CD4-positive, alpha-beta T cell (primary cell): ENCODE results near the gene S100A14. TPM values are rescaled to one million over a fixed set of nuclear protein-coding genes. Genes with fewer than 3 reads are reported as not detected.

Experiments used
- ATAC-seq: fragments of 200-7000 bp; cut with Tn5 transposase; one replicate; pipeline ENCODE4 v1.10.0; 2022; ENCODE audit warnings: mild to moderate bottlenecking; ENCODE audit not compliant: poor library complexity
- CTCF ChIA-PET: fragments of 350-600 bp; sonication (Branson Sonifier 250); formaldehyde crosslinking; loops from one replicate; lab custom pipeline; 2021; ENCODE audit warnings: antibody characterized with exemption, inconsistent platforms; lab: Charles Lee
- POLR2A ChIA-PET: fragments of 350-600 bp; sonication (Branson Sonifier 250); formaldehyde crosslinking; loops from one replicate; lab custom pipeline; 2021; ENCODE audit warnings: antibody characterized with exemption, inconsistent platforms; lab: Charles Lee
- DNase-seq, 14 experiments: peaks; one replicate each; pipeline ENCODE4 v3.0.0-alpha.2; 2013 to 2020; ENCODE audit warnings: mixed read lengths in 2 of 14
- H3K27ac ChIP-seq, 2 donors: one replicate each; pipeline versions ENCODE4 v1.5.1 to v1.7.0; 2013; ENCODE audit warnings: low read length in 2 of 2, low read depth in 1 of 2, mild to moderate bottlenecking in 1 of 2
- H3K27me3 ChIP-seq, 2 experiments: 1 replicate in 1 of 2; 2 replicates in 1 of 2; pipeline versions ENCODE4 v1.6.1 to v1.7.0; 2013; ENCODE audit warnings: low read length in 2 of 2, control low read depth in 1 of 2, mild to moderate bottlenecking in 1 of 2, moderate library complexity in 1 of 2; ENCODE audit not compliant: insufficient read depth in 2 of 2, control insufficient read depth in 1 of 2
- H3K36me3 ChIP-seq: one replicate; pipeline ENCODE4 v1.6.1; 2013; ENCODE audit warnings: low read length, control low read depth; ENCODE audit not compliant: insufficient read depth
- H3K4me1 ChIP-seq: one replicate; pipeline ENCODE4 v1.6.1; 2013; ENCODE audit warnings: low read length, control low read depth; ENCODE audit not compliant: insufficient read depth
- H3K4me3 ChIP-seq: one replicate; pipeline ENCODE4 v1.5.1; 2013; ENCODE audit warnings: mild to moderate bottlenecking, low read length, moderate library complexity
- H3K9me3 ChIP-seq, 2 experiments: 1 replicate in 1 of 2; 2 replicates in 1 of 2; pipeline versions ENCODE4 v1.6.1 to v1.7.0; 2013; ENCODE audit warnings: low read length in 2 of 2, mild to moderate bottlenecking in 2 of 2, control low read depth in 1 of 2, moderate library complexity in 1 of 2; ENCODE audit not compliant: control insufficient read depth in 1 of 2, insufficient read depth in 1 of 2
- H3K27ac Mint-ChIP-seq: one replicate; pipeline ENCODE4 v1.8.0; 2020; ENCODE audit warnings: mixed read lengths
- H3K27me3 Mint-ChIP-seq: one replicate; pipeline ENCODE4 v1.8.0; 2021; ENCODE audit warnings: mixed read lengths
- H3K36me3 Mint-ChIP-seq: one replicate; pipeline ENCODE4 v1.8.0; 2021; ENCODE audit warnings: low read depth, mixed read lengths
- H3K4me1 Mint-ChIP-seq: one replicate; pipeline ENCODE4 v1.8.0; 2021; ENCODE audit warnings: low read depth, mixed read lengths
- H3K4me3 Mint-ChIP-seq: one replicate; pipeline ENCODE4 v1.8.0; 2020; ENCODE audit warnings: mild to moderate bottlenecking, mixed read lengths
- H3K9me3 Mint-ChIP-seq: one replicate; pipeline ENCODE4 v1.8.0; 2020; ENCODE audit warnings: mixed read lengths
- CTCF ChIP-seq: fragments of 200-600 bp; IDR thresholded peaks from one replicate; pipeline ENCODE4 v1.8.0; 2022; ENCODE audit warnings: antibody characterized with exemption, mild to moderate bottlenecking
- intact Hi-C, 2 experiments: fragments of 100-400 bp; cut with DNase I in 1 of 2; cut with micrococcal nuclease in 1 of 2; formaldehyde crosslinking; loops; one replicate each; pipeline versions ENCODE4 v1.15.1 to v1.9.0; 2023 to 2025; cut with DNase I, micrococcal nuclease
- total RNA-seq, 174 experiments: library from RNA in 2 of 174; stranded (reverse) in 2 of 174; gene quantifications; one replicate each; pipeline ENCODE4 v1.2.3 and lab custom pipeline; 2021 to 2026

The S100A14 gene
- total RNA-seq, 2 experiments from 2014 or later, result not detected

GRCh38 chr1:153633754-153634665 is 17.9 kb upstream of the S100A14 start, which contains the start of gene CHTOP:
Gene CHTOP (plus strand): TSS chr1:153634066. CDS start chr1:153636589, 2,523 bp downstream.
- ATAC-seq (peak; percentile 87), DNase-seq (peak; percentile 90 to 98 (median 95))
- H3K36me3 ChIP-seq, result peaks cover 33% of the 10 kb centered on the region
- no peaks in the 10 kb centered on the region for H3K9me3 ChIP-seq
- intact Hi-C loops, result loop anchor here (1.0 to 5.0 kb wide), 4 partner anchors 15 to 87 kb away; partner anchors contain the start of genes ILF2 (in 2 of the 2), SNAPIN (in 2 of the 2), S100A3 (in 1 of the 2) and S100A4 (in 1 of the 2)
- Mint-ChIP-seq H3K4me3 (peak within 1 kb of the TSS; percentile 100), H3K27ac (peak within 1 kb of the TSS; percentile 100), H3K36me3 (peaks cover 51% of the 10 kb centered on the region), H3K27me3 (no peaks in the 10 kb centered on the region), H3K4me1 (peaks cover 47% of the 10 kb centered on the region), H3K9me3 (no peaks in the 10 kb centered on the region)
- no peaks in the 10 kb centered on the region for H3K27me3 ChIP-seq
- POLR2A ChIA-PET, result interaction anchor here (0.5 to 3.7 kb wide), 35 partner anchors 9 to 1322 kb away, joined by 3 to 89 read pairs (median 5); partner anchors contain the start of genes DENND4B, GATAD2B, ILF2 and INTS3
- TF ChIP-seq CTCF, result no peak
- peak within 1 kb of the TSS; percentile 98 to 100 for H3K27ac ChIP-seq
- CTCF ChIA-PET, result interaction anchor here (1.4 to 1.8 kb wide), 2 partner anchors 21 to 101 kb away, joined by 3 to 4 read pairs; no protein-coding TSS in a partner anchor
- peaks cover 33% of the 10 kb centered on the region for H3K4me1 ChIP-seq
- H3K4me3 ChIP-seq, result peak within 1 kb of the TSS; percentile 83

- TF ChIP-seq CTCF, result no peak
- Histone ChIP-seq H3K27me3 (no peaks in the 10 kb centered on the region), H3K4me1 (peaks cover 33% of the 10 kb centered on the region), H3K36me3 (peaks cover 26% of the 10 kb centered on the region), H3K27ac (peak overlapping the region in 1 of 2 donors; percentile 98), H3K9me3 (no peaks in the 10 kb centered on the region), H3K4me3 (peak overlapping the region; percentile 83)
- Mint-ChIP-seq H3K27me3 (no peaks in the 10 kb centered on the region), H3K27ac (peak overlapping the region; percentile 100), H3K4me3 (peak overlapping the region; percentile 100), H3K36me3 (peaks cover 43% of the 10 kb centered on the region), H3K9me3 (no peaks in the 10 kb centered on the region), H3K4me1 (peaks cover 43% of the 10 kb centered on the region)
- ChIA-PET CTCF (interaction anchor here (1.8 kb wide), 1 partner anchor 100 kb away, joined by 4 read pairs; no protein-coding TSS in a partner anchor), POLR2A (interaction anchor here (0.5 to 3.7 kb wide), 34 partner anchors 9 to 1322 kb away, joined by 3 to 89 read pairs (median 6); partner anchors contain the start of genes DENND4B, GATAD2B, ILF2 and INTS3)
- intact Hi-C loops, result loop anchor here in 1 of 2 experiments (5.0 kb wide), 1 partner anchor 86 kb away; the partner anchor contains the start of genes S100A3 and S100A4
- ATAC-seq (no peak), DNase-seq (peak in 1 of 14 experiments; percentile 25)
Measured at GRCh38 chr1:153633161-153633753, 17.1 kb upstream of the S100A14 start.
